Activated CD4-positive, CD25-positive, alpha-beta regulatory T cell treated with anti-CD3 and anti-CD28 coated beads, Interleukin-2, amount 50 U/mL, for 24 hours (primary cell): Measurements from ENCODE around the gene STS.

ENCODE experiments used
- ATAC-seq, 2 donors: fragments of 150-1000 bp; cut with Tn5 transposase; one replicate each; pipeline ENCODE4 v1.10.0; 2021; ENCODE audit warnings: mild to moderate bottlenecking in 1 of 2, moderate library complexity in 1 of 2

Gene STS

GRCh38 chrX:7188672-7189071, 41.2 kb downstream of the STS start:
- ATAC-seq = no peak

GRCh38 chrX:7190157-7190556, 42.6 kb downstream of the STS start:
- no peak for ATAC-seq

- no peak for ATAC-seq
Observed at GRCh38 chrX:7191681-7192110, 44.2 kb downstream of the STS start.

- no peak for ATAC-seq
Observed at GRCh38 chrX:7192871-7193270, 45.4 kb downstream of the STS start.

- no peak for ATAC-seq
Observed at GRCh38 chrX:7194606-7195005, 47.1 kb downstream of the STS start.
